ENCODE results near the gene PLXNB3. TPM values are rescaled to one million over a fixed set of nuclear protein-coding genes. Genes with fewer than 3 reads are reported as not detected.

Gene PLXNB3
- total RNA-seq, 2 donors from 2014 or later, result 16.8 to 19.1 TPM

GRCh38 chrX:153781428-153782047 lies 17.5 kb downstream of the PLXNB3 start:
- DNase-seq (ENCODE audit: low spot score), result no peak
- intact Hi-C loops (cut with DNase I), result no loop called here

GRCh38 chrX:153782313-153782712 lies 18.3 kb downstream of the PLXNB3 start:
- intact Hi-C loops (cut with DNase I), result no loop called here
- DNase-seq (ENCODE audit: low spot score), result no peak

GRCh38 chrX:153782871-153783270 lies 18.8 kb downstream of the PLXNB3 start:
- intact Hi-C loops (cut with DNase I), result no loop called here
- no peak for DNase-seq (ENCODE audit: low spot score)

DNA sequence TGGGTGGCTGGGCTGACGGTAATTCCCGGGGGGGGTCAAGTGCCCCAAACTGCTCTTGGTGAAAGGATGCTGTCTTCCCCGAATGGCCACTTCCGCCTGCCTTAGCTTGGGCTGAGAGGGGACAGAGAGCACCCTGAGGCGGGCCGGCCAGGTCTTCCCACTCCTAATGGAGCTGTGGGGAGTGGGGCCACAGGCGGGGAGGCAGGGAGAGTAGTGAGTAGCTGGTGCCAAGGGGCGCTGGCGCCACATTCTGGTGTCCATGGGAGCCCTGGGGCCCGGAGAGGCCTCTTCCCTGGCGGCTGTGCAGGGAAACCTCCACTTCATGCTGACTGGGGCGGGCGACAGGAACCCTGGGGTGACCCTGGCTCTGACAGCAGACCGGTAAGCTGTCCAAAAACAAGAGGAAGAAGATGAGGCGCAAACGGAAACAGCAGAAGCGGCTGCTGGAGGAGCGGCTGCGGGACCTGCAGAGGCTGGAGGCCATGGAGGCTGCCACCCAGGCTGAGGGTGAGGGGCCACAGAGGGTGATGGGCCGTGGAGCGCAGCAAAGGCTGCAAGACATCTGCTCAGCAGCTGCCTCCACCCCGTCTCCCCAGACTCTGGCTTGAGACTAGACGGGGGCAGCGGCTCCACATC lies 19.4 kb downstream of the PLXNB3 start:
- no peak for DNase-seq (ENCODE audit: low spot score)
- intact Hi-C loops (cut with DNase I), result no loop called here

GRCh38 chrX:153784325-153784967 lies 20.4 kb downstream of the PLXNB3 start:
- intact Hi-C loops (cut with DNase I), result no loop called here
- no peak for DNase-seq (ENCODE audit: low spot score)

GRCh38 chrX:153786669-153787068 lies 22.6 kb downstream of the PLXNB3 start:
- DNase-seq (ENCODE audit: low spot score), result no peak
- intact Hi-C loops (cut with DNase I), result no loop called here

GRCh38 chrX:153789654-153790053 lies 25.6 kb downstream of the PLXNB3 start:
- intact Hi-C loops (cut with DNase I), result loop anchor here in 1 of 2 donors (10.0 kb wide), 1 partner anchor 135 kb away; the partner anchor contains the start of gene ARHGAP4
- DNase-seq (ENCODE audit: low spot score), result no peak

DNA sequence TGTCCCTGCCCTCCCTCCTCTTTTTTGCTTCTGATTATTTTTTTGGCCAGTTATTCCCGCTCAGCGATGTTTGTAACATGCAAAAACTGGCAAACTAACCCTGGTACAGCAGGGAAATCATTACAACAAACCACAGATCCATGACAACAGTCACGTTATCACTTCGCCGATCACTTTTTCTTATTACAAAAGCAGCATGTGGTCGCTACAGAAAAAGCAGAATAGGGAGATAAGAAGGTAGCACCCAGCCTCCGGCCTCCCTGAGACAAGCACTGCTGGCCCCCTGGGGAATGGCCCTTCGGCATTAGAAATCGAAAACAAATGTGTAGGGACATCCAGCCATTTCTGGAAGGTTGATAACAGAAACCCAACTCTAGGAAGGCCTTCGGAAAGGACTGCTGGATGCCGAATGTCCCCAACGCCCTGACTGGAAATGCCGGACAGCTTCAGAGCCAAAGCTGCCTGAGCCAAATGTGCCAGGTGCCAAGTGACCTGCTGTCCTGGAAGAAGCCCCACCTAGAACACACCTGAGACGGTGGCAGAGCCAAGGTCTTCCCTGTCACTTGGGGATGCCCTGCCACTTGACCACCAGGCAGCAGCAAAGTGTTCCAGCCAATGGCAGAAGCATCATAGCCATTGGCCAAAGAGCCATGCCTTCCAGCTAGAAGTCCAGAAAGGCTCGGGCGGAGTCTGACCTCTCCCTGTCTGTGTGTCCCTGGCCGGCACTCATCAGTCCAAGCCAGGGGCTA lies 27.2 kb downstream of the PLXNB3 start:
- no peak for DNase-seq (ENCODE audit: low spot score)
- intact Hi-C loops (cut with DNase I), result loop anchor here in 1 of 2 donors (10.0 kb wide), 1 partner anchor 134 kb away; the partner anchor contains the start of gene ARHGAP4

DNA sequence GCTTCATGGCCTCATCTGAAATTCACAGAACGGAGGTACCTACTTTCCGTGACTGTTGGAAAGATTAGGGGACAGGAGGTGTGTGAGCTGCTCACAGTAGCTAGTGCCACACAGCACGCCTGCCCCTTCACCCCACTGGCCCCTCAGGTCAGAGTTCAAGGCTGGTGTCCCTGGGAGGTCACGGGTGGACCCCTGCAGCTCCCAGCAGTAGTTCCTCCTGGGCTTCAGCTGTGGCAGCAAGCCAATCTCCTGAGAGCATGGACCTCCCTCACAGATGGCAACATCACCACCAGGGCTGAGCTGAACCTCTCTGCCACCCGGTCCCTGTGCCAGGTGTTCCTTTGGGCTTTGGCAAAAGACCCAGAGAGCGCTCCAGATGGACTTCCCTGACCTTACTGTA lies 28.3 kb downstream of the PLXNB3 start:
- DNase-seq (ENCODE audit: low spot score), result no peak
- intact Hi-C loops (cut with DNase I), result loop anchor here in 1 of 2 donors (10.0 kb wide), 1 partner anchor 132 kb away; the partner anchor contains the start of gene ARHGAP4

GRCh38 chrX:153793291-153793690 lies 29.2 kb downstream of the PLXNB3 start:
- intact Hi-C loops (cut with DNase I), result loop anchor here in 1 of 2 donors (10.0 kb wide), 1 partner anchor 132 kb away; the partner anchor contains the start of gene ARHGAP4
- no peak for DNase-seq (ENCODE audit: low spot score)

GRCh38 chrX:153794018-153794896 lies 30.2 kb downstream of the PLXNB3 start, which contains the start of the genes IDH3G and SSR4:
TSS of gene IDH3G (minus strand) at chrX:153794375. CDS start at chrX:153794326, 49 bp downstream.
TSS of gene SSR4 (plus strand) at chrX:153794668. CDS start at chrX:153794688, 20 bp downstream.
- DNase-seq (ENCODE audit: low spot score), result peak; percentile 98
- intact Hi-C loops (cut with DNase I), result loop anchor here in 1 of 2 donors (10.0 kb wide), 1 partner anchor 131 kb away; the partner anchor contains the start of gene ARHGAP4

DNA sequence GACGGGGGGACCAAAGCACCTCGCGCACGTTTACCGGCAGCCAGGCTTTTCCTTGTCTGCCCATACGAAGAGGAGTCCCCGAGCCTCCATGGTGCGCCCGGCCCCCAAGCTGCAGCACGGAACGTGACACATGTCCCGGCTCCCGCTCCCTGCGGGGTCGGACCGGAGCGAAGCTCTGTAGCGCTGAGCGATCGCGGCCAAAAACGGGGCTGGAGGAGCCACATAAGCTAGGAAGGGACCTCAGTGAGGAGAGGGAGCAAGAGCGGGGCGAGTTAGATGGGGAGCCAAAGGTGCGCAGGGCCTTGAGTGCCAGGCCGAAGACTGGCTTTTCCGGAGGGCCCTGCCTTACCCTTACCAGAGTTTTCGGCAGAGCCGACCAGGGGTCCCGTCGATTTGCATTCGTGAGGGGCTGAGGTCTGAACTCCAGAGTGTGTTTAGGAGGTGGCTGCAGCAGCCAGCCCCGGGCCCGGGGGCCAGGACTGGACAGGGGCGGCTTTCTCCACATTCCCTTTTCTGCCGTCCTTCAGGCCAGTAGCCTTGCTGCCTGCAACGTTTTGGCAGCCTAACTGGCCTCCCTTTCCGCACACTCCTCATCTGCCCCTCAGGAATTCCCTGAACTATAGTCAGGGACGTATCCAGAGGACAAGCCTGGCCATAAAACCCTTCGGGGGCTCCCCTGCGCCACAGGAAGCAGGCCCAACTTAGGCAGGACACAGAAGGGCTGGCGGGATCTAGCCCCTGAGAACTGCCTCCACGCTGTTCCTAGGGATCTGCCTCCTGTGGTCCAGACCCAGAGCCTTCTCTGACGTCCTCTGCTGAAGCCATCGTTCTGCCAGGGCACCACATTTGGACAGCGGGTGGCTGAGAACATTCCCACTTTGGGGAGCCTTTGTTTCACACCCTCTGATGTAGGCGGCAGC lies 31.1 kb downstream of the PLXNB3 start:
- no peak for DNase-seq (ENCODE audit: low spot score)
- intact Hi-C loops (cut with DNase I), result loop anchor here in 1 of 2 donors (10.0 kb wide), 1 partner anchor 130 kb away; the partner anchor contains the start of gene ARHGAP4

GRCh38 chrX:153797415-153798015 lies 33.5 kb downstream of the PLXNB3 start:
- intact Hi-C loops (cut with DNase I), result loop anchor here in 1 of 2 donors (10.0 kb wide), 1 partner anchor 127 kb away; the partner anchor contains the start of gene ARHGAP4

DNA sequence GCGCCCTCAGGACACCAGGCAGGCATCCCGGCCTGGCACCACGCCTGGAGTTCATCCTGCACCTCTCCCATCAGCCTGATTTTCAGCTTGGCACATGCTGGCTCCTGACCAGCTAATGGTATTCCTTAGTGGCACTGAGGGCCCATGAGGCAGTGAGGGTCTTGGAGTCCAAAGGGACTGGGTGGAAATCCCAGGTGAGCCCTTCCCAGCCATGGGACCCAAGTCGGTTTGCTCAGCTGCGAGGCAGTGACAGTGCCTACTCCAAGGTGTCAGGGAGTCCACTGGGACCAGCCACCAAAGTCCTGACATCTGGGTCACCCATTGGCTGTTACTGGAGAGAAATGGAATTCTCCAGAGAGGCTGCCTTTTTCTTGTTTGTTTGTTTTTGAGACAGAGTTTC lies 35.3 kb downstream of the PLXNB3 start:
- intact Hi-C loops (cut with DNase I), result loop anchor here in 1 of 2 donors (10.0 kb wide), 1 partner anchor 125 kb away; the partner anchor contains the start of gene ARHGAP4
- no peak for DNase-seq (ENCODE audit: low spot score)

More at GRCh38 chrX:153797415-153798015, 33.5 kb downstream of the PLXNB3 start:
- DNase-seq (ENCODE audit: low spot score), result no peak

DNA sequence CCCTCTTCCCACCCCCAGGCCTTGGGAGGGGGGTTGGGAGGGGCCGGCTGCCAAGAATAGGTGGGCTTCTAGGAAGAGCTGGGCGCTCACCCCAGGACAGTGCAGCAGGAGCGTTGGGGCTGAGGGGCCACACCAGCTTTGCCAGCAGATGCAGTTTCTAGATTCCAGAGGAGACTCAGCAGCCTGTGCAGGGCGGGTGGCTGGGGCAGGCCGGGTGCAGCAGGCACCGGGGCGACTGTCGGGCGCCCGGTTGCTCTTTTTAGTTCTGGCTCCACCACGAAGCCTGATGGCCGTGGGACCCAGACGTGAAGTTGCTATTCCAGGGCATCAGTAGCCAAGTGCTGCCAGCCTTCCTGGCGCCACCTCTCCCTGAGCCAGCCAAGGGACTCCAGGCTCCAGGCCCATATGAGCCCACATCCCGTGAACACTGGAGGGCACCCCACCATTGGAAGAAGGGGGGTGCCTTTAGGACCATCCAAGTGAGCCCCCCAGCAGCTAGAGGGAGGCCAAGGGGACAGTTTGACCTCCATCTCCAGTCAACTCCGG lies 36.2 kb downstream of the PLXNB3 start:
- intact Hi-C loops (cut with DNase I), result no loop called here

GRCh38 chrX:153800746-153801145 lies 36.7 kb downstream of the PLXNB3 start:
- intact Hi-C loops (cut with DNase I), result no loop called here
- DNase-seq (ENCODE audit: low spot score), result no peak

More for the DNA sequence above, 36.2 kb downstream of the PLXNB3 start:
- DNase-seq (ENCODE audit: low spot score), result no peak
